HG02798 (cell line): Measurements from ENCODE around the gene GPRC5C.

Experiments used
- ATAC-seq: cut with Tn5 transposase; IDR thresholded peaks from one replicate; pipeline ENCODE4 v1.9.1; 2021; ENCODE audit warnings: mild to moderate bottlenecking; ENCODE audit not compliant: unreplicated experiment, poor library complexity

The GPRC5C gene, protein sequence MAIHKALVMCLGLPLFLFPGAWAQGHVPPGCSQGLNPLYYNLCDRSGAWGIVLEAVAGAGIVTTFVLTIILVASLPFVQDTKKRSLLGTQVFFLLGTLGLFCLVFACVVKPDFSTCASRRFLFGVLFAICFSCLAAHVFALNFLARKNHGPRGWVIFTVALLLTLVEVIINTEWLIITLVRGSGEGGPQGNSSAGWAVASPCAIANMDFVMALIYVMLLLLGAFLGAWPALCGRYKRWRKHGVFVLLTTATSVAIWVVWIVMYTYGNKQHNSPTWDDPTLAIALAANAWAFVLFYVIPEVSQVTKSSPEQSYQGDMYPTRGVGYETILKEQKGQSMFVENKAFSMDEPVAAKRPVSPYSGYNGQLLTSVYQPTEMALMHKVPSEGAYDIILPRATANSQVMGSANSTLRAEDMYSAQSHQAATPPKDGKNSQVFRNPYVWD

GRCh38 chr17:74431568-74432423, at the start of gene GPRC5C:
TSS of gene GPRC5C (plus strand) at chr17:74432088. CDS start at chr17:74439777, 7,689 bp downstream.
- ATAC-seq, result no peak

GRCh38 chr17:74383141-74383540, 48.7 kb upstream of the GPRC5C start:
- ATAC-seq, result no peak

- ATAC-seq, result no peak
Measured at GRCh38 chr17:74385201-74385600, 46.7 kb upstream of the GPRC5C start.

DNA sequence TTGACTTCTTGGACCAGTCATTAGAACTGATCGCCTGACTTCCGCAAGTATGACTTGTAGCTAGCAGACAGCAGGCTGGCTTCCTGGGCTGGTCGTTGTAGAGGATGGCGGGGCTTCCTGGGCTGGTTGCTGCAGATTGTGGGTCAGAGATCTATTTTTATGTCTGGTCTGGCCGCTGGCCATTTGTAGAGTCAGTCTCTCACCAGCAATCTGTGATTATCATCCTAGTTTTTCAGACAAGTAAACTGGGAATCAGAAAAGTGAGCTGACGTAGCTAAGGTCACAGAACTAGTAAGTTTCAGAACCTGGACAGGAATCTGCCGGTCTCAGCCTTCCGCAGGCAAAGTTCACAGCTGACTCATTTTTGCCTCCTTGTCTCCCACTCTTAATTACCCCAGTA, 45.5 kb upstream of the GPRC5C start:
- ATAC-seq, result no peak

DNA sequence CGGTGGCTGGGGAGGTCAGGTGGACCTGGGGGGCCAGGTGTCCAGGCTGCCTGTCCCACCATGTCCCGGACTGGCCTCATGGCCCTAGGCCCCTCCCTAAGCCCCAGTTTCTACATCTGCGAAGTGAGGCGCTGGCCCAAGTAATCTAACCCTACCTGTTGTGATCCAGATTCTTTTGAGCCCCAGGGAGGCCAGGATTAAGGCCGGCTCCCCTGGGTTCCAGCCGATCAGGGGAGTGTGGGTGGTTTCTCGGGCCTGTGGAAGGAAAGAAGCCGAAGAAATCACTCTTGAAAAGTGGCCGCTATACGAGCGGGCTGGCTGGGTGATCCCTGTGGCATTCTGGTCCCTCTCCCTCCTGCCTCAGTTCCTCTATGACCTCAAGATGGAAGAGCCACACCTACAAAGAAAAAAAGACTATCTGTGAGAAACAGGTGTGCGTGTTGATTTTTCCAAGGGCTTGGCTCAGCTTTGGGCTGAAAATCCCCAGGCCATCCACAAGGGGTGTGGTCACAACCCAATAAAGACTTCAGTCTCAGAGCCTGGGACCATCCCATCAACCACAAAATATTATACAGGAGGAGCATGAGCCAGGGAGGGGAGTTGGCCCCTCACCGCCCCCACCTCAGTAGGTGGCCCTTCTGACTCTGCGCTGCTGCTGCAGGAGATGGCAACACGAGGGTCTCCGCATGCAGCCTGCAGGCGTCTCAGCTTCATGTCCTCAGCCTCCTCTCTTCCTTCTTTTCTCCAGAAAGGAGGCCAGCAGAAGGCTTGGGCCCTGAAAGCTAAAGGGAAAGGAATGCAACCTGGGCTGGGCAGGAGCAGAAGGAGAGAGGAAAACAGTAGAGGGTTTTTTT, 44.3 kb upstream of the GPRC5C start:
- no peak for ATAC-seq

DNA sequence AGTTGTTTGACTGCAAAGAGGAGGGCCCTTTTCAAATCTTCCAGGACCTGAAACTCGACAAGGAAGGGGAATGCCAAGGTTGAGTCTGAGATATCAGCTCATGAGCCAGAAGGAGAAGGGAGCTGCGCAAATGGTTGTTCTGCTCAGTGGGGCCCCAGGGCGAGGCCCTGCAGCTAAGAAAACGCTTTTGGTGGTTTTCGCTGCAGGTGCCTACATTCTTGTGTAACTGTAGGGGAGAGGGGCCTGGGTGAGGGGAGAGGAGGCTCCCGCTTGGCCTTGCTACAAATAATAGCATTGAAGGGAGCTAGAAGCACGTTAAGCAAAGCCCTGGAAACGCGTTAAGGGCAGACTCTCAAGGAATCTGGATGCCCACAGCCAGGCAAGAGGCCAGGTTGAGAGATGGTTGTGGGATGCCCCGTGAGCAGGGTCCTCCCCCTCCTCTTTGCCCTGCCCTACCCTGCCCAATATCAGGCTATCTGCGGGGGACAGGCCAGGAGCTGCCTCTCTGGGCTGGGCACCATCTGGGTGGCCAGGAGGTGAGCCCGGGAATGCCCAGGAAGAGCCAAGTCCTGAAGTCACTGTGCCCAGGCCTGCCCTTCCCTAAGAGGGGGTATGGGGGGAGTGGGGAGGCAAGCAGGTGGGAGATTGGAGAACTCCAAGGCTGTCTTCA, 42.7 kb upstream of the GPRC5C start:
- ATAC-seq, result no peak

- no peak for ATAC-seq
Measured at GRCh38 chr17:74389937-74390679, 41.8 kb upstream of the GPRC5C start.

DNA sequence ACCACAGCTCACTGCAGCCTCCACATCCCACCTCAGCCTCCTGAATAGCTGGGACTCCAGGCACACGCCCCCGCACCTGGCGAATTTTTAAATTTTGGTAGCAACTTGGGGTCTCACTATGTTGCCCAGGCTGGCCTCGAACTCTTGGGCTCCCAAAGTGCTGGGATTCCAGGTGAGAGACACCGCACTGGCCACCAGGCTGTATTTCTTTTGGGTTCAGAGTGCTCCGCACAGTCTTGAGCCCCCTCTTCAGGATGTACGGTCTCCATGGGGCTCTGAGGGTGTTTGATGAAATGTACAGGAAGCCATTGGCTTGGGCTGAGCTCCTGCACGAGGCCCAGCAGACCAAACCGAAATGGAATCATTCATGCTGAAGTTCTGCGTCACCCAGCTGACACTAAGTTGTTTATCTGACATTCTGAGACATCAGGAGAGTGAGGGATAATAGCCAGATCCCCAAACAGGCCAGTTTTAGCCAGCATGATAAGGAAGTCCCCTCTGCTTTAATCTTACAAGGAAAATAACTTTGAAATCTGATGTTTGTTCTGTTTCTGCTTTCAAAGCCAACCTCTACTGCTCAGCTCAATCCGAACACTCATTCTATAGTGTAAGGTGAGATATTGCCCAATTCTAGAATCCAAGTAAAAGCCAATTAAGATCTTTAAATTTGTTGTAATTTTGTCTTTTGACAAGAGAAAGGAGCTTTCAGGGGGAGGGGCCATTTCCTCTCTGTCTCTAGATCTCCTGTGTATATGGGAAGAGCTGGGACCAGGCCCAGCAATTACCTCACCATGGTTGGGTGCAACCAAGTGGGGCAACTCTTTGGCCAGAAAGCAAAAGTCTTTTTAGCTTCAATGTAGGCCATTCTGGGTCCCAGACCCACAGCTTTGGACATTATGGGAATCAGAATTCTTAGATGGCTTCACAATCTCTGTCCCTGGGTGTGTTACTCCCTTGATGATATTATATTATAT, 40.9 kb upstream of the GPRC5C start:
- ATAC-seq, result no peak

GRCh38 chr17:74391771-74392170, 40.1 kb upstream of the GPRC5C start:
- no peak for ATAC-seq

GRCh38 chr17:74392848-74393247, 39.0 kb upstream of the GPRC5C start:
- ATAC-seq, result no peak

GRCh38 chr17:74393346-74393942, 38.4 kb upstream of the GPRC5C start:
- ATAC-seq, result no peak

- no peak for ATAC-seq
Measured at GRCh38 chr17:74394275-74394950, 37.5 kb upstream of the GPRC5C start.

- ATAC-seq, result no peak
Measured at GRCh38 chr17:74394977-74395376, 36.9 kb upstream of the GPRC5C start.

DNA sequence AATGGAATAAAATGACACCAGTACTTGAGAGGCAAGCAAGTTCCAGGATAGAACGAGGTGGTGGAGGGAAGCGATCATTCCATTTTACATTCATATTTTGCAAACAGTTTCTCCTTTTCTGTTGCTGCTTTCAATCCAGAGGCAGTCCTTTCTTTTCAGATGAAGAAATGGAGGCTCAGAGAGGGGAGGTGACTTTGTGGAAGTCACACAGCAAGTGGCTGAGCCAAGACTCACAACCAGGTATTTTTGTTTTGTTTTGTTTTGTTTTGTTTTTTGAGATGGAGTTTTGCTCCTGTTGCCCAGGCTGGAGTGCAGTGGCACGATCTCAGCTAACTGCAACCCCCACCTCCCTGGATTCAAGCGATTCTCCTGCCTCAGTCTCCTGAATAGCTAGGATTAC, 35.3 kb upstream of the GPRC5C start:
- ATAC-seq, result no peak

- no peak for ATAC-seq
Measured at GRCh38 chr17:74402048-74402447, 29.8 kb upstream of the GPRC5C start.

DNA sequence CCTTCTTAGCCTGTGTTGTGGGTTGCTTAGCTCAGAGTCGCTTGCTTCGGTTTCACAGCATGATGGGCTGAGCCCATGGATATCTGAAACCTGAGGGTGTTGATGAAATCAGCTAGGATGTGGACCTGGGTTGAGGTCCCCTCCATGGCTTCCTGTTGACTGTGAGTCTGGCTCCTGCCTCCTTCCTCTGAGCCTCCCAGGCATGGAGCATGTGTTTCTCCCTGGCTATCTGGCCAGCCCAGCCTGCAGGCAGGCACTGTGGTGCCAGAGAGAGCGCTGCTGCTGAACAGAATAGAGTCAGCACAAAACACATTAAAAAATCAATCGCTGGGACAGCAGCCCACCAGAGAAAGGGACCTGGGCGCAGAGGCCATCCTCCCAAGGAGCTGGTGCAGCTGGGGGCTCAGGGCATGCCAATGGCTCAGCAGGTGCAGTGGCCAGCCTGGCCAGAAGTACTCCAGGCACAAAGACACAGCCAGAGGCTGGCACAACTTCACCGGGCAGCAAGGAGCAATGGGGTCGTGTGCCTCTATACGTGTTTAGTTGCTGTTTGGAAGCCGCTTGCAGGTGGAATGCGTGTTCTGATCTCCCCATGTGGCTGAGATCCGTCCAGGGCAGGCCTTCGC, 28.3 kb upstream of the GPRC5C start:
- ATAC-seq, result no peak

GRCh38 chr17:74404218-74404617, 27.7 kb upstream of the GPRC5C start:
- ATAC-seq, result no peak
